ENCODE results near the gene TRPM2. TPM values are rescaled to one million over a fixed set of nuclear protein-coding genes. Genes with fewer than 3 reads are reported as not detected.

Gene TRPM2
- total RNA-seq, 3 donors from 2014 or later (not counting 1 experiment from before 2014, with no cell fraction given) = 21.7 to 70.5 (median 25.2) TPM

DNA sequence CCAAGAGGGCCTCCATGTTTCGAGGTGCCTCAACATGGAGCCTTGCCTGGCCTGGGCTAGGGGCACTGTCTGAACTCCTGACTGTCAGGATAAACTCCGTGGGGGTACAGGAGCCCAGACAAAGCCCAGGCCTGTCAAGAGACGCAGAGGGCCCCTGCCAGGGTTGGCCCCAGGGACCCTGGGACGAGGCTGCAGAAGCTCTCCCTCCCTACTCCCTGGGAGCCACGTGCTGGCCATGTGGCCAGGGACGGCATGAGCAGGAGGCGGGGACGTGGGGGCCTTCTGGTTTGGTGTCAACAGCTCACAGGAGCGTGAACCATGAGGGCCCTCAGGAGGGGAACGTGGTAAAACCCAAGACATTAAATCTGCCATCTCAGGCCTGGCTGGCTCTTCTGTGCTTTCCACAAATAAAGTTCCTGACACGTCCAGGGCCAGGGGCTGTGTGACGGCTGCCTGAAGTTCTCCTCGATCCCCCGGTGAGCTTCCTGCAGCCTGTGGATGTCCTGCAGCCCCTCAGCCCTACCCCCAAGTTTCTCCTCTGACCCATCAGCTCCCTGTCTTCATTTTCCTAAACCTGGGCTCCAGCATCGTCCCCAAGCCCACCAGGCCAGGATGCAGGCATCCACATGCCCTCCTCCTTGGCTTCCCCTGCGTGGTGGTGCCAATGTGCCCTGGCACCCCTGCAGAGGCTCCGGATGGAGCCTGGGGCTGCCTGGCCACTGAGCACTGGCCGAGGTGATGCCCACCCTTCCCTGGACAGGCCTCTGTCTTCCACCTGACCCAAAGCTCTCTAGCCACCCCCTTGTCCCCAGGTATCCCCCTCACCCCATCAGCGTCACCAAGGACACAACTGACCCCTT lies 89.1 kb downstream of the TRPM2 start:
- ATAC-seq (no peak), DNase-seq (no peak)
- Mint-ChIP-seq H3K27ac (peak overlapping the region in 1 of 2 donors; percentile 60), H3K4me3 (no peak overlapping the region), H3K36me3 (no peaks in the 10 kb centered on the region), H3K4me1 (peaks cover 0 to 7% of the 10 kb centered on the region in 2 donors), H3K9me3 (no peaks in the 10 kb centered on the region), H3K27me3 (ENCODE audit: low read depth in 2 of 2) (peaks cover 5 to 7% of the 10 kb centered on the region in 2 donors)
- H3K4me3 ChIP-seq (ENCODE audit: low read length) = no peak overlapping the region
- TF ChIP-seq, protein P1, sequence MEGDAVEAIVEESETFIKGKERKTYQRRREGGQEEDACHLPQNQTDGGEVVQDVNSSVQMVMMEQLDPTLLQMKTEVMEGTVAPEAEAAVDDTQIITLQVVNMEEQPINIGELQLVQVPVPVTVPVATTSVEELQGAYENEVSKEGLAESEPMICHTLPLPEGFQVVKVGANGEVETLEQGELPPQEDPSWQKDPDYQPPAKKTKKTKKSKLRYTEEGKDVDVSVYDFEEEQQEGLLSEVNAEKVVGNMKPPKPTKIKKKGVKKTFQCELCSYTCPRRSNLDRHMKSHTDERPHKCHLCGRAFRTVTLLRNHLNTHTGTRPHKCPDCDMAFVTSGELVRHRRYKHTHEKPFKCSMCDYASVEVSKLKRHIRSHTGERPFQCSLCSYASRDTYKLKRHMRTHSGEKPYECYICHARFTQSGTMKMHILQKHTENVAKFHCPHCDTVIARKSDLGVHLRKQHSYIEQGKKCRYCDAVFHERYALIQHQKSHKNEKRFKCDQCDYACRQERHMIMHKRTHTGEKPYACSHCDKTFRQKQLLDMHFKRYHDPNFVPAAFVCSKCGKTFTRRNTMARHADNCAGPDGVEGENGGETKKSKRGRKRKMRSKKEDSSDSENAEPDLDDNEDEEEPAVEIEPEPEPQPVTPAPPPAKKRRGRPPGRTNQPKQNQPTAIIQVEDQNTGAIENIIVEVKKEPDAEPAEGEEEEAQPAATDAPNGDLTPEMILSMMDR (IDR thresholded peaks at IDR 0.05) = no peak
- no peaks in the 10 kb centered on the region for H3K27me3 ChIP-seq (ENCODE audit: control insufficient read depth, insufficient read depth, low read length)
- no peaks in the 10 kb centered on the region for H3K9me3 ChIP-seq (ENCODE audit: control insufficient read depth, insufficient read depth, low read length)
- peaks cover 2% of the 10 kb centered on the region for H3K36me3 ChIP-seq (ENCODE audit: control insufficient read depth, insufficient read depth, low read length)
- intact Hi-C loops (cut with micrococcal nuclease) = no loop called here
- 78% methylated on average over 19 of the region's 19 CpGs for WGBS (ENCODE audit: insufficient coverage)
- H3K27ac ChIP-seq (ENCODE audit: low read length) = no peak overlapping the region
- no peaks in the 10 kb centered on the region for H3K4me1 ChIP-seq (ENCODE audit: control insufficient read depth, insufficient read depth, low read length)

DNA sequence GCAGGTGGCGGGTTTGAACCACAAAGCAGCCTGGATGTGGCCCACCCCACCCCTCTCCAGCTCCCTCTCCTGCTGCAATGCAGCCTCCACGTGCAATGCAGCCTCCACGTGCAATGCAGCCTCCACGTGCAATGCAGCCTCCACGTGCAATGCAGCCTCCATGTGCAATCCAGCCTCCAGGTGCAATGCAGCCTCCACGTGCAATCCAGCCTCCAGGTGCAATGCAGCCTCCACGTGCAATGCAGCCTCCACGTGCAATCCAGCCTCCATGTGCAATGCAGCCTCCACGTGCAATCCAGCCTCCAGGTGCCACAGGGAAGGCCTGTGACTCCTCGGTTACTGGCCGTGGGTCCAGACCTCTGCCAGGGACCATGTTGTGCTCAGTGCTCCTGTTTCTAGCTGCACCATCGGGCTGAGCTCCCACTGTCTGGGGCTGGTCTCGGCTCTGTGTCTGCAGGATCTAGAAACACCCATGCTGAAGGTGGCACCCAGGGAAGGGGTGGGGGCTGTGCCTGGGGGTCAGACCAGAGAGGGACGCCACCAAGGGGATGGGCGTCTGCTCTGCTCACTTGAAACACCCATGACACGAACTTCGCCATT lies 90.0 kb downstream of the TRPM2 start:
- intact Hi-C loops (cut with micrococcal nuclease) = no loop called here
- TF ChIP-seq, protein P1 (IDR thresholded peaks at IDR 0.05) = no peak
- peaks cover 5 to 7% of the 10 kb centered on the region in 2 donors for H3K27me3 Mint-ChIP-seq (ENCODE audit: low read depth in 2 of 2)
- Histone ChIP-seq H3K4me1 (ENCODE audit: control insufficient read depth, insufficient read depth, low read length) (no peaks in the 10 kb centered on the region), H3K36me3 (ENCODE audit: control insufficient read depth, insufficient read depth, low read length) (peaks cover 2% of the 10 kb centered on the region), H3K9me3 (ENCODE audit: control insufficient read depth, insufficient read depth, low read length) (no peaks in the 10 kb centered on the region), H3K27ac (ENCODE audit: low read length) (no peak overlapping the region), H3K27me3 (ENCODE audit: control insufficient read depth, insufficient read depth, low read length) (no peaks in the 10 kb centered on the region), H3K4me3 (ENCODE audit: low read length) (no peak overlapping the region)
- H3K4me1 Mint-ChIP-seq = peaks cover 0 to 7% of the 10 kb centered on the region in 2 donors
- no peak overlapping the region for H3K27ac Mint-ChIP-seq
- no peaks in the 10 kb centered on the region for H3K36me3 Mint-ChIP-seq
- no peak overlapping the region for H3K4me3 Mint-ChIP-seq
- DNase-seq = no peak
- WGBS (ENCODE audit: insufficient coverage) = 85% methylated on average over 17 of the region's 17 CpGs
- no peak for ATAC-seq
- no peaks in the 10 kb centered on the region for H3K9me3 Mint-ChIP-seq

DNA sequence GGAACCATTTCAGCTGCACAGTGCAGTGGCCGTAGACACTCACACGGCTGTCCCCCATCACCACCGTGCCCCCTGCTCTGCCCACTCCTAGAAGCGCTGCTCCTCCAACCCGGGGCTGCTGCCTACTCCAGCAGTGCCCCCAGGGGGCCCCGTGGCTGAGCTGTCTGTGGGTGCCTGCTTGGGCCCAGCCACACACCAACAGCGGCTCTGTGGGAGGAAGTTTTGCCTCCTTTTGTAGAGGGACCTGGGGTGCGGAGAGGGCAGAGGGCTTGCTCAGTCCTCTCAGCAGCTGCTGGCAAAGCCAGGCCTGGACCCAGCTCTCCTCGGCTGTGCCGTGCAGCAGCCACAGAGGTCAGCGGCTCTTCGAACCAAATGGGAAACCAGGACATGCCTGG lies 90.5 kb downstream of the TRPM2 start:
- WGBS (ENCODE audit: insufficient coverage) = 82% methylated on average over 12 of the region's 12 CpGs

More for the DNA sequence above, 90.5 kb downstream of the TRPM2 start:
- DNase-seq = no peak
- Mint-ChIP-seq H3K9me3 (no peaks in the 10 kb centered on the region), H3K36me3 (no peaks in the 10 kb centered on the region), H3K27me3 (ENCODE audit: low read depth in 2 of 2) (peaks cover 6 to 9% of the 10 kb centered on the region in 2 donors), H3K27ac (no peak overlapping the region), H3K4me1 (peaks cover 0 to 7% of the 10 kb centered on the region in 2 donors), H3K4me3 (no peak overlapping the region)
- no peaks in the 10 kb centered on the region for H3K9me3 ChIP-seq (ENCODE audit: control insufficient read depth, insufficient read depth, low read length)
- TF ChIP-seq, protein P1 (IDR thresholded peaks at IDR 0.05) = no peak
- intact Hi-C loops (cut with micrococcal nuclease) = no loop called here
- H3K4me1 ChIP-seq (ENCODE audit: control insufficient read depth, insufficient read depth, low read length) = no peaks in the 10 kb centered on the region
- no peak overlapping the region for H3K4me3 ChIP-seq (ENCODE audit: low read length)
- H3K27ac ChIP-seq (ENCODE audit: low read length) = no peak overlapping the region
- no peak for ATAC-seq
- H3K36me3 ChIP-seq (ENCODE audit: control insufficient read depth, insufficient read depth, low read length) = peaks cover 2% of the 10 kb centered on the region
- H3K27me3 ChIP-seq (ENCODE audit: control insufficient read depth, insufficient read depth, low read length) = no peaks in the 10 kb centered on the region
